Coronary artery (tissue), 2 donors: ENCODE results near the gene BMERB1.

Source experiments
- DNase-seq: peaks from one replicate; pipeline ENCODE4 v3.0.0-alpha.2; 2017; ENCODE audit warnings: low spot score
- H3K27ac ChIP-seq, 2 donors: fragments of 200-600 bp; sonication (generic); one replicate each; pipeline ENCODE4 v1.5.1; 2016 to 2019
- H3K4me3 ChIP-seq: fragments of 200-600 bp; sonication (generic); 2 replicates; pipeline ENCODE4 v1.5.1; 2016; ENCODE audit warnings: mild to moderate bottlenecking, moderate library complexity
- TF ChIP-seq, protein P1 (sequence below): fragments of 200-600 bp; sonication (generic); IDR thresholded peaks from one replicate; pipeline ENCODE4 v1.5.1; 2019; ENCODE audit warnings: antibody characterized with exemption

BMERB1 gene

DNA sequence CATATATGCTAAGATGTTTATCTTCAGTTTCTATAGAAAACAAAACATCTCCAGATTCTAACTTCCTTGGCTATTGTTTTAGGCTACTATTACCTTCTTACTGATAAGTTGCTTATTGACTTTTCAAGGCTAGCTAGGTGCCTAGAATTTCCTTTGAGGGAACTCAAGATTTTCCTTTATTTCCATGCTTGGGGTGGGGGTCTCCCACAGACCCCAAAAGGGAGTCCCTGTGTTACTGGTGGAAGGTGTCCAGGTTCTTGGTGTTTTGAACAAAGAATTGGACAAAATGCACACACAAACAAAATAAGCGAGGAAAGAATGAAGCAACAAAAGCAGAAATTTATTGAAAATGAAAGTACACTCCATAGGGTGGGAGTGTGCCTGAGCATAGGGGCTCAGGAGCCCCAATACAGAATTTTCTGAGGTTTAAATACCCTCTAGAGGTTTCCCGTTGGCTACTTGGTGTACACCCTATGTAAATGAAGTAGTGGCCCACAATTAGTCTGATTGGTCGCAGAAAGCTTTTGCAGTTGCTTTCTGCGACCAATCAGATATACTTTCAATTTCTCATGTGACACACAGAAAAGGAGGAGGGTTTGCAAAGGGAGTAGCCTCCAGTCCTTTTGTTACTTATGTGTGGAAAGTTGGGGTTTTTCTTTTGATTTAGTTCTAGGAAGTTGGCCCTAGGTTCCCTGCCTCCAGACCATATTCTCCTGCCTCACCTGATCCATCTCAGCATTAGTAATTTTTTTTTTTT is 141.1 kb downstream of the BMERB1 start:
- H3K27ac ChIP-seq: no peak overlapping the region
- TF ChIP-seq, protein P1, sequence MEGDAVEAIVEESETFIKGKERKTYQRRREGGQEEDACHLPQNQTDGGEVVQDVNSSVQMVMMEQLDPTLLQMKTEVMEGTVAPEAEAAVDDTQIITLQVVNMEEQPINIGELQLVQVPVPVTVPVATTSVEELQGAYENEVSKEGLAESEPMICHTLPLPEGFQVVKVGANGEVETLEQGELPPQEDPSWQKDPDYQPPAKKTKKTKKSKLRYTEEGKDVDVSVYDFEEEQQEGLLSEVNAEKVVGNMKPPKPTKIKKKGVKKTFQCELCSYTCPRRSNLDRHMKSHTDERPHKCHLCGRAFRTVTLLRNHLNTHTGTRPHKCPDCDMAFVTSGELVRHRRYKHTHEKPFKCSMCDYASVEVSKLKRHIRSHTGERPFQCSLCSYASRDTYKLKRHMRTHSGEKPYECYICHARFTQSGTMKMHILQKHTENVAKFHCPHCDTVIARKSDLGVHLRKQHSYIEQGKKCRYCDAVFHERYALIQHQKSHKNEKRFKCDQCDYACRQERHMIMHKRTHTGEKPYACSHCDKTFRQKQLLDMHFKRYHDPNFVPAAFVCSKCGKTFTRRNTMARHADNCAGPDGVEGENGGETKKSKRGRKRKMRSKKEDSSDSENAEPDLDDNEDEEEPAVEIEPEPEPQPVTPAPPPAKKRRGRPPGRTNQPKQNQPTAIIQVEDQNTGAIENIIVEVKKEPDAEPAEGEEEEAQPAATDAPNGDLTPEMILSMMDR: no peak
- no peak for DNase-seq
- H3K4me3 ChIP-seq: no peak overlapping the region

DNA sequence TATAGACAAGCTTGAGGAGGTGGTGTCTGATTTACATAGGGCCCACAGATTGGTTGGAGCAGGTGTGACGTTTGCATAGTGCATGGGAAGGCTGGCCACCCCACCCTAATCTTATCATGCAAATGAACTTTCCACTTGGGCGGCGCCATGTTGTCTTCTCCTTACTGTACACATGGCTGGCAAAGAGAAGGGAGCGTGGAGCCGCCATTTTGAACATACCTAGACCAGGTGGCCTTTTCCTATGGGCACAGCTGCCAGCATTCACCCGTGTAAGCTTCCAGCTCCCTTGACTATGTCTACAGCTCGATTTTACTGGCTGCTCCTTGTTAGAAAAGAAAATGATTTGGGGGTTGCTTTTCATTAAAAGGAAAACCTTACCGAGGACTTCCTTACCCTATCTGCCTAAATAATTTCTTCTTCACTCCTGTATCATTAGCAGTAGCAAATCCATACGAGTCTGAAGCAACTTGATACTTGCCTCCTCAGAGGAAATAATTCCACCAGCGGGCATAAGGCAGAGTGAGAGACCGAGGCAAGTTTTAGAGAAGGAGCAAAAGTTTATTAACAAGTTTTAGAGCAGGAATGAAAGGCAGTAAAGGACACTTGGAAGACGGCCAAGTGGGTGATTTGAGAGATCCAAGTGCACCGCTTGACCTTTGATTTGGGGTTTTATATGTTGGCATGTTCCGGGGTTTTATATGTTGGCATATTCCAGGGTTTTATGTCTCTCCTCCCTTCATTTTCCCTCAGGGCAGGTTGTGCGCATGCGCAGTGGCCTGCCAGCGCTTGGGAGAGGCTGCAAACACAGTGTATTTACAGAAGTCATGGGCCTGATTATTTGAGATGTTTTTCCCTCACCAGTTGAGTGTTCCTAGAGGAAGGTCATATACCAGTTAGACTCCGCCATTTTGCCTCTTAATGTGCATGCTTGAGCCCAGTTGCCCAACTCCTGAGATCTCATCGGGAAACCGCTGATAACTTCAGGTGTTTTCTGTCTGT is 142.9 kb downstream of the BMERB1 start:
- no peak for DNase-seq
- TF ChIP-seq, protein P1: no peak
- no peak overlapping the region for H3K27ac ChIP-seq
- H3K4me3 ChIP-seq: no peak overlapping the region

DNA sequence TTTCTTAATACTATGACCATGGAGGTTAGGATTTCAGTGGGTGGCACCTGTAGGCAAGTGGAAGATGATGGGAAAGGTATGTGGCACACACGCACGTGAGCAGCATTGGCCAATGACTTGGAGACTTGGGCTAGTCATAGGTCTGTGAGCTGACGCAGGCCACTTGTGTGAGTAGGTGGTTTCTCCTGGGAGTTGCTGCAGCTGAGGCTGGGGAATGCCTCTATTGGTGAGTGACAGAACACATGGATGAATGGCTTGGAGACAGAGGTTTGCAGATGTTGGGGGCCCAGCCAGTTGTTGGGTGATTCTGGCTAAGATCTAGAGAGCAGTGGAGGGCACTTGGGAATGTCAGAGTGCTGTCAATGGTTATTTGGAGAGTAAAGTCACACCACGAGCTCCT is 144.4 kb downstream of the BMERB1 start:
- Histone ChIP-seq H3K4me3 (no peak overlapping the region), H3K27ac (no peak overlapping the region)
- TF ChIP-seq, protein P1: no peak
- DNase-seq: no peak

DNA sequence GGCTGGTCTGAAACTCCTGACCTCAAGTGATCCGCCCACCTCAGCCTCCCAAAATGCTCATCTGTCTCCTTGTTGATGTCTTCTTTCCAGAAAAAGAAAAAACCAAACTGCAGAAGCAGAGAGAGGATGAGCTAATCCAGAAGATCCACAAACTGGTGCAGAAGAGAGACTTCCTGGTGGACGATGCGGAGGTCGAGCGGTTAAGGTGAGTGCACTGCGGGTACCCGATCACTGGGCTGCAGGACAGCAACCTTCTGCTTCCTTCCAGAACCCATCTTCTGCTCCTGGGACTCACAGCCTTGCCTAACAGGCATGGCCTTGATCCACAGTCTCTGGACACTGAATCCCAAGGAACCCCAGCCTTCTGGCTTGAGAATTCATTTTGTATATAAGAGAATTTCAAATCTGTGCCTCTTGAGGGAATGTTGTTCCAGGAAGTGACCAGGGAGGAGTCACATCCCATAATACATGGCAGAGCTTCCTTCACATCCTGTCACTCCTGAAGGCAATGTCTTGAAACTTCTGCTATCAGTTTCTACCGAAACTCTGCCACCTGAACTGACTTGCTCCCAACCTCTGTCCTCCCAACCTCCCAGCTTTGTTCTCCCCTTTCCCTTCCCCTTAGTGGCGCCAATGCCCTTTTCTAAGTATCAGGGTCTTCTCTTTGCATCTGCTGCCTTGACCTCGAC is 146.9 kb downstream of the BMERB1 start:
- TF ChIP-seq, protein P1: no peak
- Histone ChIP-seq H3K27ac (no peak overlapping the region), H3K4me3 (no peak overlapping the region)
- no peak for DNase-seq

DNA sequence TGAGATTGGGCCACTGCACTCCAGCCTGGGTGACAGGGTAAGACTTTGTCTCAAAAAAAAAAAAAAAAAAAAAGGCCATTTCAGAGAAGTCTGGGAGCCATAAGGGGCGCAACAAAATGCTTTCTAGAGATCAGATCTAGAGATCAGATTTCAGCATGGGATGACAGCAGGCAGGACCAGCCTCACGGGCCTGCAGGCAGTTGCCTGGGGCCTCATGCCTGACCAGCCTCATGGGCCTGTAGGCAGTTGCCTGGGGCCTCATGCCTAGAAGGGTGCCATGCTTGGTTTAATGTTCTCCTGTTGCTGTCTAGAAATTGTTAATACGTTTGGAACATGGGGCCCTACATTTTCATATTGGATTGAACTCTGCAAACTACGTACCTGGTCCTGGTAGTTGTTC is 149.1 kb downstream of the BMERB1 start:
- Histone ChIP-seq H3K27ac (no peak overlapping the region), H3K4me3 (no peak overlapping the region)
- DNase-seq: no peak
- TF ChIP-seq, protein P1: no peak

DNA sequence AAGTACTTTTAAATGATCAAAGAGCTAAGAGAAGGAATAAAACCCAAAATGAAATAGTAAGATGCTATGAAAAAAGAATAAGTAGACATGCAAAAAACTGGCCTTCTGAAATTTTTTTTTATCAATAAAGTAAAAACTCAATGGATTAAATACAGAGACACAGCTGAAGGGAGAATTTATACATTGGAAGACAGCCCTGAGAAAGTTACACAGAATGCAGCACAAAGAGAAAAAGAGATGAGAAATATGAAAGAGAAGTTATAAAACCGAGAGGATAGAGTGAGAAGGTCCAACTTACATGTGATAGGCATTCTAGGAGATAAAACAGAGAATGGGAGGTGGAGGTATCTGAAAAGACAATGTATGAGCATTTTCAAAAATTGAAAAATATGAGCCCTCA is 151.6 kb downstream of the BMERB1 start:
- Histone ChIP-seq H3K4me3 (no peak overlapping the region), H3K27ac (no peak overlapping the region)
- DNase-seq: no peak
- TF ChIP-seq, protein P1: no peak
